Naive thymus-derived CD4-positive, alpha-beta T cell (primary cell): ENCODE results near the gene EVX2. TPM values are rescaled to one million over a fixed set of nuclear protein-coding genes. Genes with fewer than 3 reads are reported as not detected.

Experiments
- ATAC-seq: fragments of 150-1000 bp; cut with Tn5 transposase; 2 replicates; pipeline ENCODE4 v1.10.0; 2021; ENCODE audit warnings: mild to moderate bottlenecking, moderate library complexity
- CTCF ChIA-PET: fragments of 350-600 bp; sonication (Branson Sonifier 250); formaldehyde crosslinking; loops from one replicate; lab custom pipeline; 2021; ENCODE audit warnings: antibody characterized with exemption; lab: Charles Lee
- POLR2A ChIA-PET: fragments of 350-600 bp; sonication (Branson Sonifier 250); formaldehyde crosslinking; loops from one replicate; lab custom pipeline; 2021; ENCODE audit warnings: antibody characterized with exemption, inconsistent platforms; lab: Charles Lee
- DNase-seq, 9 donors: peaks; one replicate each; pipeline versions ENCODE4 v3.0.0 to v3.0.0-alpha.2; 2020 to 2022; ENCODE audit warnings: mixed read lengths in 1 of 9
- H3K27ac ChIP-seq: one replicate; pipeline ENCODE4 v1.7.0; 2013; ENCODE audit warnings: mild to moderate bottlenecking, low read depth, low read length, moderate library complexity
- H3K27me3 ChIP-seq, 2 donors: one replicate each; pipeline ENCODE4 v1.7.0; 2013; ENCODE audit warnings: low read length in 2 of 2, mild to moderate bottlenecking in 2 of 2, moderate library complexity in 2 of 2; ENCODE audit not compliant: control insufficient read depth in 2 of 2, insufficient read depth in 2 of 2
- H3K36me3 ChIP-seq, 3 experiments: 1 replicate in 2 of 3; 2 replicates in 1 of 3; pipeline ENCODE4 v1.7.0; 2013; ENCODE audit warnings: low read length in 3 of 3, mild to moderate bottlenecking in 3 of 3, moderate library complexity in 1 of 3; ENCODE audit not compliant: insufficient read depth in 3 of 3, control insufficient read depth in 2 of 3
- H3K4me1 ChIP-seq, 2 donors: one replicate each; pipeline ENCODE4 v1.7.0; 2013; ENCODE audit warnings: low read length in 2 of 2, mild to moderate bottlenecking in 2 of 2, moderate library complexity in 1 of 2; ENCODE audit not compliant: control insufficient read depth in 2 of 2, insufficient read depth in 2 of 2
- H3K4me3 ChIP-seq: 2 replicates; pipeline ENCODE4 v1.7.0; 2013; ENCODE audit warnings: mild to moderate bottlenecking, low read length
- H3K9me3 ChIP-seq, 3 experiments: 1 replicate in 2 of 3; 2 replicates in 1 of 3; pipeline ENCODE4 v1.7.0; 2013; ENCODE audit warnings: low read length in 3 of 3; ENCODE audit not compliant: control insufficient read depth in 2 of 3
- H3K27ac Mint-ChIP-seq, 9 donors: one replicate each; pipeline ENCODE4 v1.8.0; 2020 to 2022; ENCODE audit warnings: mixed read lengths in 9 of 9, mild to moderate bottlenecking in 8 of 9, moderate library complexity in 5 of 9, inconsistent platforms in 2 of 9
- H3K27me3 Mint-ChIP-seq, 5 donors: one replicate each; pipeline ENCODE4 v1.8.0; 2021 to 2022; ENCODE audit warnings: mixed read lengths in 5 of 5, mild to moderate bottlenecking in 1 of 5
- H3K36me3 Mint-ChIP-seq, 5 donors: one replicate each; pipeline ENCODE4 v1.8.0; 2020 to 2022; ENCODE audit warnings: mixed read lengths in 5 of 5, mild to moderate bottlenecking in 3 of 5, inconsistent platforms in 1 of 5
- H3K4me1 Mint-ChIP-seq, 7 donors: one replicate each; pipeline ENCODE4 v1.8.0; 2020 to 2022; ENCODE audit warnings: mixed read lengths in 7 of 7, mild to moderate bottlenecking in 3 of 7, inconsistent platforms in 1 of 7
- H3K4me3 Mint-ChIP-seq, 10 donors: one replicate each; pipeline ENCODE4 v1.8.0; 2020 to 2022; ENCODE audit warnings: mild to moderate bottlenecking in 10 of 10, mixed read lengths in 10 of 10, moderate library complexity in 6 of 10, inconsistent platforms in 2 of 10
- H3K9me3 Mint-ChIP-seq, 11 donors: one replicate each; pipeline ENCODE4 v1.8.0; 2020 to 2022; ENCODE audit warnings: mixed read lengths in 11 of 11, mild to moderate bottlenecking in 4 of 11, inconsistent platforms in 1 of 11, moderate library complexity in 1 of 11
- intact Hi-C, 2 donors: fragments of 100-400 bp; cut with micrococcal nuclease; formaldehyde crosslinking; loops; one replicate each; pipeline ENCODE4 v1.15.1; 2023
- polyA plus RNA-seq, 2 donors: library from polyadenylated mRNA; unstranded; fragments of 300-500 nt; fragmentation: Illumina TruSeq; gene quantifications; one replicate each; pipeline ENCODE4 v1.2.3, GENCODE V29; 2021
- total RNA-seq, 6 experiments: library from RNA in 5 of 6; stranded (reverse) in 5 of 6; gene quantifications; 1 replicate in 5 of 6; 2 replicates in 1 of 6; pipeline ENCODE4 v1.2.3 and lab custom pipeline; 2021 to 2026

EVX2 gene
- total and polyA plus RNA-seq, 7 experiments from 2014 or later = not detected

DNA sequence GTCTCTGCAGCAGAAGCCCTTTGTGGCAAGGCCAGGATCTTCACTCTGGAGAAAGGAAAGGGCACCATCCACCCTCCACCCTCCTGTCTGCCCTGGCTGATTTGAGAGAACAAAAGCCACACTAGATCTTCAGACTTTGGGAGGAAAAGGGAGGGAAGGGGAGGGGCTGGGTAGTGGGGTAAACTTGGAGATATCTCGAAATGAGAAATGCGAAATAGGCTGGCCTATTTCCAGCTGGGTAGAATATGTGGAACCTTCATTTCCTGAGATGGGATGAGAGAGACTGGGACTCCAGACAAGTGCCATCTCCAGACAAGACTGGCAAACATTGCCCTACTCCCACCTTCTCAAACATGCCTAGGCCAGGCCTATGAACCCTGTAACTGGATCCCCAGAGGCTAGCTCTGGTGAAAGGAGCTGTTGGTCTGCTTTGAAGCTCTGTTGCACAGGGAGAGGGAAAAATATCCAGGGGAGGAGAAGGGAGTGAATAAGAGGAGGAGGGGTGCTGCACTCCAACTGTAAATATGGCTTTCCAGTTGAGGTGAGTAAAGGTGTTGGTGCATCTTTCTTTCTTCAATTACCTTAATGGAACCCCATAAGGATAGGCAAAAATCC, 17.6 kb upstream of the EVX2 start:
- peaks cover 23 to 42% (median 30%) of the 10 kb centered on the region in 7 donors for H3K4me1 Mint-ChIP-seq
- no peak overlapping the region for H3K27ac Mint-ChIP-seq
- no peak overlapping the region for H3K27ac ChIP-seq
- peaks cover 0 to 19% (median 2%) of the 10 kb centered on the region in 11 donors for H3K9me3 Mint-ChIP-seq
- H3K27me3 ChIP-seq = peaks cover 27 to 56% of the 10 kb centered on the region in 2 donors
- no peak for DNase-seq
- POLR2A ChIA-PET = no interaction called here
- intact Hi-C loops = no loop called here
- H3K9me3 ChIP-seq = no peaks in the 10 kb centered on the region
- no peak for ATAC-seq
- H3K36me3 ChIP-seq = no peaks in the 10 kb centered on the region
- H3K36me3 Mint-ChIP-seq = peaks cover 0 to 5% (median 2%) of the 10 kb centered on the region in 5 donors
- H3K27me3 Mint-ChIP-seq = peaks cover 85 to 95% (median 90%) of the 10 kb centered on the region in 5 donors
- H3K4me3 ChIP-seq = no peak overlapping the region
- no peak overlapping the region for H3K4me3 Mint-ChIP-seq
- H3K4me1 ChIP-seq = peaks cover 13 to 15% of the 10 kb centered on the region in 2 donors
- CTCF ChIA-PET = no interaction called here

GRCh38 chr2:176100547-176101140, 16.9 kb upstream of the EVX2 start:
- intact Hi-C loops = no loop called here
- H3K9me3 ChIP-seq = no peaks in the 10 kb centered on the region
- no peak overlapping the region for H3K27ac ChIP-seq
- no peak overlapping the region for H3K4me3 ChIP-seq
- Mint-ChIP-seq H3K4me3 (no peak overlapping the region), H3K27ac (peak overlapping the region in 2 of 9 donors; percentile 14 to 29), H3K27me3 (peaks cover 85 to 95% (median 90%) of the 10 kb centered on the region in 5 donors), H3K4me1 (peaks cover 21 to 38% (median 26%) of the 10 kb centered on the region in 7 donors), H3K9me3 (peaks cover 0 to 21% (median 0%) of the 10 kb centered on the region in 11 donors), H3K36me3 (peaks cover 0 to 5% (median 0%) of the 10 kb centered on the region in 5 donors)
- DNase-seq (peak in 1 of 9 donors; percentile 6), ATAC-seq (no peak)
- ChIA-PET POLR2A (no interaction called here), CTCF (no interaction called here)
- H3K4me1 ChIP-seq = peaks cover 10 to 14% of the 10 kb centered on the region in 2 donors
- no peaks in the 10 kb centered on the region for H3K36me3 ChIP-seq
- peaks cover 32 to 59% of the 10 kb centered on the region in 2 donors for H3K27me3 ChIP-seq

DNA sequence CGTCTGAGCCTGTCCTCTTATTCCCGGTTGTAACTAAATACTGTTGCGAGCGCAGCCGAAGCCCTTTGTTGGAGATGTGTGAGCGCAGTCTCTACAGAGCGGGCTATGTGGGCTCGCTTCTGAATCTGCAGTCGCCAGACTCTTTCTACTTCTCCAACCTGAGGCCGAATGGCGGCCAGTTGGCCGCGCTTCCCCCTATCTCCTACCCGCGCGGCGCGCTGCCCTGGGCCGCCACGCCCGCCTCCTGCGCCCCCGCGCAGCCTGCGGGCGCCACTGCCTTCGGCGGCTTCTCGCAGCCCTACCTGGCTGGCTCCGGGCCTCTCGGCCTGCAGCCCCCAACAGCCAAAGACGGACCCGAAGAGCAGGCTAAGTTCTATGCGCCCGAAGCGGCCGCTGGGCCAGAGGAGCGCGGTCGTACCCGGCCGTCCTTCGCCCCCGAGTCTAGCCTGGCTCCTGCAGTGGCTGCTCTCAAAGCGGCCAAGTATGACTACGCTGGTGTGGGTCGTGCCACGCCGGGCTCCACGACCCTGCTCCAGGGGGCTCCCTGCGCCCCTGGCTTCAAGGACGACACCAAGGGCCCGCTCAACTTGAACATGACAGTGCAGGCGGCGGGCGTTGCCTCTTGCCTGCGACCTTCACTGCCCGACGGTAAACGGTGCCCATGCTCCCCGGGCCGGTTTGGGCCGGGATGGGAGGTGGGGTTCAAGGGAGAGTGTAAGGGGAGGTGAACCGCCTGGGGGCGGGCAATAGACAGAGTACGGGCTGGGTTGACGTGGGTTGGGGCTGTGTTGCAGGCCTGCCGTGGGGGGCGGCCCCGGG, 16.2 kb upstream of the EVX2 start, which contains the start of gene HOXD12:
Gene HOXD12, plus strand, starts transcription at position 68 of the 819 bp plus-strand sequence. Its CDS starts 7 bp downstream, at position 75.
- peaks cover 10 to 14% of the 10 kb centered on the region in 2 donors for H3K4me1 ChIP-seq
- DNase-seq = peak in 2 of 9 donors; percentile 6 to 20
- H3K27me3 Mint-ChIP-seq = peaks cover 85 to 95% (median 90%) of the 10 kb centered on the region in 5 donors
- ATAC-seq = no peak
- H3K27ac Mint-ChIP-seq = peak within 1 kb of the TSS in 4 of 9 donors; percentile 14 to 45 (median 34)
- H3K4me3 Mint-ChIP-seq = peak within 1 kb of the TSS in 3 of 10 donors; percentile 17 to 24 (median 20)
- H3K4me3 ChIP-seq = no peak within 1 kb of the TSS
- H3K9me3 ChIP-seq = no peaks in the 10 kb centered on the region
- H3K27ac ChIP-seq = no peak within 1 kb of the TSS
- H3K36me3 ChIP-seq = no peaks in the 10 kb centered on the region
- ChIA-PET POLR2A (no interaction called here), CTCF (no interaction called here)
- peaks cover 34 to 63% of the 10 kb centered on the region in 2 donors for H3K27me3 ChIP-seq
- intact Hi-C loops = loop anchor here in 1 of 2 donors (2.0 to 5.0 kb wide), 3 partner anchors 21 to 1398 kb away; no protein-coding TSS in a partner anchor
- peaks cover 19 to 33% (median 22%) of the 10 kb centered on the region in 7 donors for H3K4me1 Mint-ChIP-seq
- H3K36me3 Mint-ChIP-seq = peaks cover 0 to 5% (median 0%) of the 10 kb centered on the region in 5 donors
- peaks cover 0 to 27% (median 0%) of the 10 kb centered on the region in 11 donors for H3K9me3 Mint-ChIP-seq

GRCh38 chr2:176099159-176099727, 15.5 kb upstream of the EVX2 start:
- no peak for DNase-seq
- ChIA-PET POLR2A (no interaction called here), CTCF (no interaction called here)
- ATAC-seq = no peak
- H3K27ac ChIP-seq = no peak overlapping the region
- Mint-ChIP-seq H3K9me3 (peaks cover 0 to 32% (median 2%) of the 10 kb centered on the region in 11 donors), H3K4me1 (peaks cover 14 to 28% (median 22%) of the 10 kb centered on the region in 7 donors), H3K27me3 (peaks cover 85 to 95% (median 90%) of the 10 kb centered on the region in 5 donors), H3K36me3 (peaks cover 0 to 5% (median 0%) of the 10 kb centered on the region in 5 donors), H3K27ac (peak overlapping the region in 3 of 9 donors; percentile 29 to 45 (median 40)), H3K4me3 (peak overlapping the region in 3 of 10 donors; percentile 17 to 24 (median 20))
- peaks cover 41 to 67% of the 10 kb centered on the region in 2 donors for H3K27me3 ChIP-seq
- H3K36me3 ChIP-seq = no peaks in the 10 kb centered on the region
- no peaks in the 10 kb centered on the region for H3K9me3 ChIP-seq
- H3K4me1 ChIP-seq = peaks cover 10 to 14% of the 10 kb centered on the region in 2 donors
- no peak overlapping the region for H3K4me3 ChIP-seq
- intact Hi-C loops = loop anchor here in 1 of 2 donors (2.0 to 5.0 kb wide), 3 partner anchors 20 to 1397 kb away; no protein-coding TSS in a partner anchor

DNA sequence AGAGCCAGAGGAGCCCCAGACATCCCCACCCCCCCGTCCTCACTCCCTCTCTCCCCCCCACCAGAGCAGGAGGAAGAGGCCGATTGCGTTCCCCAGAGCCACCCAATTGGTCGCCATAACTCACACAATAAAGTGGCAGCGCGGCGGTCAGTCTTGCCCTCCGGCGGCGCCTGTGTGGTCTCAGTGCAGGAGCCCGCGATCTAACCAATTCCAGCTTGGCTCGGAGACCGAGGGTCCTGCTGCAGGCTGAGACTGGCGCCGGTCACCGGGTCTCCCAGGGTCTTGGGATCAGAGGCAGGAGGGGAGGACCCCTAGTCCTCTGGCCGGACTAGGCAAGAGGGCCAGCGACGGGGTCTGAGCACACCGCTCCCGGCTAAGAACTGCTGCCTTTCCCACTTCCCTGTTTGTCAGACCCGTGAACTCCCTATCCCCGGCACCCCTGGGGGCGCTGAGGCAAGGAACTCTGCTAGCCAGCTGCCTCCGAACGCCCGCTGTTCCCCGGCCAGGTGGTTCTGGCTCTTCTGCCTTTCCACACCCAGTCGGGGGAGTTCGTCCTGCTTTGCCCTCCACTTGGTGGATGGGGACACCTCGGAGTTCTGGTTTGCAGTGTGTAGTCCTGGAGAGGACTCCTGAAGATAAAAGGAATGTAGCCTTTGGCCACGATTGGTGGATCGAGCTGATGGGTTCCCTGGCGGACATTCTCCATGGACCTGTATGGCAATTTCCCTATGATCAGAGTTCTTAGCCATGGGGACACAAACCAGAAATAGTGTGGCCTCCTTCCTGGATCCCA, 14.8 kb upstream of the EVX2 start:
- Mint-ChIP-seq H3K27ac (peak overlapping the region in 1 of 9 donors; percentile 40), H3K4me1 (peaks cover 14 to 29% (median 25%) of the 10 kb centered on the region in 7 donors), H3K9me3 (peaks cover 0 to 37% (median 7%) of the 10 kb centered on the region in 11 donors), H3K27me3 (peaks cover 85 to 95% (median 90%) of the 10 kb centered on the region in 5 donors), H3K4me3 (peak overlapping the region in 3 of 10 donors; percentile 24 to 75 (median 72)), H3K36me3 (peaks cover 0 to 5% (median 0%) of the 10 kb centered on the region in 5 donors)
- intact Hi-C loops = loop anchor here in 1 of 2 donors (2.0 to 5.0 kb wide), 3 partner anchors 20 to 1396 kb away; no protein-coding TSS in a partner anchor
- no peaks in the 10 kb centered on the region for H3K9me3 ChIP-seq
- DNase-seq = no peak
- H3K4me3 ChIP-seq = no peak overlapping the region
- H3K36me3 ChIP-seq = no peaks in the 10 kb centered on the region
- H3K27me3 ChIP-seq = peaks cover 42 to 68% of the 10 kb centered on the region in 2 donors
- POLR2A ChIA-PET = interaction anchor here (1.2 kb wide), 1 partner anchor 408 kb away, joined by 4 read pairs; no protein-coding TSS in a partner anchor
- no peak for ATAC-seq
- CTCF ChIA-PET = interaction anchor here (1.1 to 1.8 kb wide), 2 partner anchors 409 to 847 kb away, joined by 5 to 25 read pairs; no protein-coding TSS in a partner anchor
- H3K27ac ChIP-seq = no peak overlapping the region
- peaks cover 12 to 14% of the 10 kb centered on the region in 2 donors for H3K4me1 ChIP-seq
